Ovary (tissue), 9 donors: ENCODE data around the gene YY1. TPM values are rescaled to one million over a fixed set of nuclear protein-coding genes. Genes with fewer than 3 reads are reported as not detected.

Experiments used
- DNase-seq, 5 donors: peaks; one replicate each; pipeline ENCODE4 v3.0.0-alpha.2; 2019 to 2020
- H3K27ac ChIP-seq, 2 donors: fragments of 200-600 bp; one replicate each; pipeline versions ENCODE4 v1.5.1 to v1.8.0; 2019 to 2022
- H3K27me3 ChIP-seq: fragments of 200-600 bp; one replicate; pipeline ENCODE4 v1.8.0; 2022
- H3K36me3 ChIP-seq: fragments of 200-600 bp; sonication (generic); one replicate; pipeline ENCODE4 v1.5.1; 2019
- H3K4me1 ChIP-seq: one replicate; pipeline ENCODE4 v1.8.1; 2013; ENCODE audit warnings: mild to moderate bottlenecking, moderate library complexity; ENCODE audit not compliant: insufficient read depth
- H3K4me3 ChIP-seq: fragments of 200-600 bp; sonication (generic); one replicate; pipeline ENCODE4 v1.5.1; 2017
- H3K9me3 ChIP-seq, 2 donors: fragments of 200-600 bp in 1 of 2; sonication (generic) in 1 of 2; one replicate each; pipeline versions ENCODE4 v1.5.1 to v1.8.1; 2013 to 2019; ENCODE audit warnings: mild to moderate bottlenecking in 1 of 2, moderate library complexity in 1 of 2
- CTCF ChIP-seq, 3 donors: fragments of 450-650 bp in 2 of 3; fragments of 200-600 bp in 1 of 3; IDR thresholded peaks; one replicate each; pipeline versions ENCODE4 v1.5.1 to v1.8.0; 2016 to 2022; ENCODE audit warnings: antibody characterized with exemption in 3 of 3, mild to moderate bottlenecking in 1 of 3
- EP300 ChIP-seq: sonication (generic); formaldehyde crosslinking; IDR thresholded peaks from one replicate; pipeline ENCODE4 v1.6.1; 2017; ENCODE audit warnings: antibody characterized with exemption
- POLR2A ChIP-seq: fragments of 450-650 bp; IDR thresholded peaks from one replicate; pipeline ENCODE4 v1.6.1; 2017; ENCODE audit warnings: antibody characterized with exemption, mild to moderate bottlenecking, moderate library complexity
- WGBS, 3 donors: extraction: QIAGEN DNeasy Blood & Tissue Kit in 1 of 3; methylation state at CpG; one replicate each; pipeline versions ENCODE4 v1.1.5 to v1.1.7; 2013 to 2017; 5-methylcytosine and 5-hydroxymethylcytosine counted together
- intact Hi-C, 4 donors: fragments of 100-400 bp; cut with DNase I; formaldehyde crosslinking; loops; one replicate each; pipeline versions ENCODE4 v1.11.0 to v1.15.1; 2022 to 2023
- polyA plus RNA-seq, 2 donors: library from polyadenylated mRNA; stranded (reverse); fragments of 200-250 nt in 1 of 2; fragments of 350-450 nt in 1 of 2; fragmentation: Illumina TruSeq in 1 of 2; extraction: RNeasy Lipid Tissue Mini Kit (QIAGEN cat#74804) in 1 of 2; gene quantifications; one replicate each; pipeline ENCODE4 v1.2.3, GENCODE V29; 2013 to 2014
- total RNA-seq, 7 donors: library from RNA; depleted of rRNA in 2 of 7; stranded (reverse); fragments of >200 nt in 2 of 7; fragmentation: NEBNext Ultra II Directional in 3 of 7; extraction: Animal tissue kit (Norgen Biotek cat#: 25700) in 3 of 7; gene quantifications; one replicate each; pipeline versions ENCODE4 v1.1.0 to v1.2.4, GENCODE V29; 2016 to 2023
- donor health status: DM: no; HTN: no; CAD: no; lungs with moderate emphysema.
- donor health status: DM: no; HTN: no; CAD: no.
- donor health status: Bipolar disorder and iron deficiency.
- donor health status: DM: yes; HTN: yes; CAD: no.
- donor health status: DM: no; HTN: no; CAD: no.
- donor health status: DM: yes; HTN: yes; CAD: no.

The YY1 gene
- total and polyA plus RNA-seq, 9 donors: 24.1 to 75.8 (median 58.1) TPM

DNA sequence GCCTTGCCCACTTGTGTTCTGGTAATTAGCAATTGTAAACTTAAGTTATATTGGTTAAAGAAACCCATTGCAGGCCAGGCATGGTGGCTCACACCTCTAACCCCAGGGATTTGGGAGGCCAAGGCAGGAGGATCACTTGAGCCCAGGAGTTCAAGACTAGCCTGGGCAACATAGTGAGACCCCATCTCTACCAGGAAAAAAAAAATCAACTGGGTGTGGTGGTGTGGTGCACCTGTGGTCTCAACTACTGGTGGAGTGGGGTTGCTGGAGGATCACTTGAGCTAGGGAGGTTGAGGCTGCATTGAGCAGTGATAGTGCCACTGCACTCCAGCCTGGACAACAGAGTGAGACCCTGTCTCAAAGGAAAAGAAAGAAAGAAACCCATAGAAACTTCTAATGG, 13.7 kb downstream of the YY1 start:
- peaks cover 13% of the 10 kb centered on the region for H3K4me1 ChIP-seq
- no peaks in the 10 kb centered on the region for H3K36me3 ChIP-seq
- H3K4me3 ChIP-seq: no peak overlapping the region
- no peak for DNase-seq
- H3K27me3 ChIP-seq: no peaks in the 10 kb centered on the region
- intact Hi-C loops: no loop called here
- H3K9me3 ChIP-seq: no peaks in the 10 kb centered on the region
- TF ChIP-seq EP300 (no peak), CTCF (IDR thresholded peaks at IDR 0.05) (no peak), POLR2A (no peak)
- no peak overlapping the region for H3K27ac ChIP-seq

- Histone ChIP-seq H3K36me3 (no peaks in the 10 kb centered on the region), H3K27ac (no peak overlapping the region), H3K9me3 (no peaks in the 10 kb centered on the region), H3K4me1 (peaks cover 6% of the 10 kb centered on the region), H3K27me3 (no peaks in the 10 kb centered on the region), H3K4me3 (no peak overlapping the region)
- intact Hi-C loops: no loop called here
- DNase-seq: no peak
- 92 to 97% (median 93%) methylated on average over 3 of the region's 3 CpGs for WGBS, 3 donors
- TF ChIP-seq CTCF (IDR thresholded peaks at IDR 0.05): no peak
- TF ChIP-seq EP300: no peak
- no peak for TF ChIP-seq POLR2A
These were observed 17.5 kb downstream of the YY1 start for GRCh38 chr14:100256339-100256895.

DNA sequence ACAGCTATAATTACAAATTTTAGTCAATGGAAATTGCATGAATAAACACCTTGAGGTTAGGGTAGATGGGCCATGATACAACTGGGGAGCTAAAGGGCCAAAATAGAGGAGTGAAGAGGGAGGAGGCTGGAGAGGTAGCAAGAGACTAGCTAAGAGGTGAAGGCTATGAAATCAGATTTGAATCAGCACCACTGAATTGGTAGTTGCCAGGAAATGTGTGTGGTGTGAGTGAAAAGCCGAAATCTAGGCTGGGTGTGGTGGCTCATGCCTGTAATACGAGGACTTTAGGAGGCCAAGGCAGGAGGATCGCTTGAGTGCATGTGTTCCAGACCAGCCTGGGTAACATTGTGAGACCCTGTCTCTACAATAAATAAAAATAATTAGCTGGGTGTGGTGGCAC, 22.7 kb downstream of the YY1 start:
- Histone ChIP-seq H3K27ac (peak overlapping the region in 1 of 2 donors; percentile 2), H3K4me3 (no peak overlapping the region), H3K4me1 (peaks cover 6% of the 10 kb centered on the region), H3K36me3 (no peaks in the 10 kb centered on the region), H3K27me3 (no peaks in the 10 kb centered on the region), H3K9me3 (no peaks in the 10 kb centered on the region)
- TF ChIP-seq CTCF (IDR thresholded peaks at IDR 0.05) (no peak), POLR2A (no peak), EP300 (no peak)
- no peak for DNase-seq
- WGBS, 3 donors: 87 to 98% (median 98%) methylated on average over 3 of the region's 3 CpGs
- intact Hi-C loops: no loop called here

- TF ChIP-seq POLR2A (no peak), CTCF (IDR thresholded peaks at IDR 0.05) (no peak), EP300 (no peak)
- Histone ChIP-seq H3K27ac (no peak overlapping the region), H3K36me3 (no peaks in the 10 kb centered on the region), H3K4me3 (no peak overlapping the region), H3K27me3 (no peaks in the 10 kb centered on the region), H3K4me1 (peaks cover 2% of the 10 kb centered on the region), H3K9me3 (no peaks in the 10 kb centered on the region)
- no peak for DNase-seq
- intact Hi-C loops: no loop called here
- WGBS, 3 donors: 61% methylated on average over 5 of the region's 5 CpGs
These were observed 23.6 kb downstream of the YY1 start for GRCh38 chr14:100262545-100262944.
